ENCODE results near the gene CENPW. TPM values are rescaled to one million over a fixed set of nuclear protein-coding genes. Genes with fewer than 3 reads are reported as not detected.

CENPW gene
- total and polyA plus RNA-seq, 9 donors, result 10.0 to 18.4 (median 14.4) TPM

GRCh38 chr6:126361832-126362440, 22.0 kb downstream of the CENPW start:
- no peaks in the 10 kb centered on the region for H3K27me3 ChIP-seq (ENCODE audit: control insufficient read depth, insufficient read depth, low read length)
- 98% methylated on average over 3 of the region's 3 CpGs for WGBS (ENCODE audit: insufficient coverage)
- peaks cover 18% of the 10 kb centered on the region for H3K9me3 ChIP-seq (replicated peaks; ENCODE audit: control insufficient read depth, low read depth, low read length)
- DNase-seq, result no peak
- no peaks in the 10 kb centered on the region for H3K4me1 ChIP-seq (ENCODE audit: control insufficient read depth, insufficient read depth, low read length)
- no peaks in the 10 kb centered on the region for H3K36me3 ChIP-seq (ENCODE audit: control insufficient read depth, insufficient read depth, low read length)
- no peak overlapping the region for H3K27ac ChIP-seq (ENCODE audit: low read length)
- no peak overlapping the region for H3K4me3 ChIP-seq (ENCODE audit: low read length)

GRCh38 chr6:126367849-126368248, 27.9 kb downstream of the CENPW start:
- WGBS (ENCODE audit: insufficient coverage), result 80% methylated on average over 1 of the region's 4 CpGs
- Histone ChIP-seq H3K27me3 (ENCODE audit: control insufficient read depth, insufficient read depth, low read length) (no peaks in the 10 kb centered on the region), H3K9me3 (replicated peaks; ENCODE audit: control insufficient read depth, low read depth, low read length) (no peaks in the 10 kb centered on the region), H3K4me1 (ENCODE audit: control insufficient read depth, insufficient read depth, low read length) (no peaks in the 10 kb centered on the region), H3K27ac (ENCODE audit: low read length) (no peak overlapping the region), H3K4me3 (ENCODE audit: low read length) (no peak overlapping the region), H3K36me3 (ENCODE audit: control insufficient read depth, insufficient read depth, low read length) (no peaks in the 10 kb centered on the region)
- DNase-seq, result no peak

- Histone ChIP-seq H3K36me3 (ENCODE audit: control insufficient read depth, insufficient read depth, low read length) (no peaks in the 10 kb centered on the region), H3K27me3 (ENCODE audit: control insufficient read depth, insufficient read depth, low read length) (no peaks in the 10 kb centered on the region), H3K27ac (ENCODE audit: low read length) (no peak overlapping the region), H3K9me3 (replicated peaks; ENCODE audit: control insufficient read depth, low read depth, low read length) (peaks cover 2% of the 10 kb centered on the region), H3K4me3 (ENCODE audit: low read length) (no peak overlapping the region), H3K4me1 (ENCODE audit: control insufficient read depth, insufficient read depth, low read length) (no peaks in the 10 kb centered on the region)
- DNase-seq, result peak; percentile 68
- no CpG with 5 or more reads among the region's 2 CpGs for WGBS (ENCODE audit: insufficient coverage)
Measured at GRCh38 chr6:126372626-126373025, 32.7 kb downstream of the CENPW start.

- Histone ChIP-seq H3K4me1 (ENCODE audit: control insufficient read depth, insufficient read depth, low read length) (no peaks in the 10 kb centered on the region), H3K27me3 (ENCODE audit: control insufficient read depth, insufficient read depth, low read length) (no peaks in the 10 kb centered on the region), H3K36me3 (ENCODE audit: control insufficient read depth, insufficient read depth, low read length) (no peaks in the 10 kb centered on the region), H3K9me3 (replicated peaks; ENCODE audit: control insufficient read depth, low read depth, low read length) (peaks cover 2% of the 10 kb centered on the region), H3K27ac (ENCODE audit: low read length) (no peak overlapping the region), H3K4me3 (ENCODE audit: low read length) (no peak overlapping the region)
- DNase-seq, result no peak
- WGBS (ENCODE audit: insufficient coverage), result 75% methylated on average over 3 of the region's 4 CpGs
Measured at GRCh38 chr6:126373344-126373743, 33.4 kb downstream of the CENPW start.

GRCh38 chr6:126374372-126374771, 34.5 kb downstream of the CENPW start:
- H3K27ac ChIP-seq (ENCODE audit: low read length), result no peak overlapping the region
- WGBS (ENCODE audit: insufficient coverage), result no CpG with 5 or more reads among the region's 1 CpG
- no peak overlapping the region for H3K4me3 ChIP-seq (ENCODE audit: low read length)
- H3K9me3 ChIP-seq (replicated peaks; ENCODE audit: control insufficient read depth, low read depth, low read length), result peaks cover 2% of the 10 kb centered on the region
- H3K36me3 ChIP-seq (ENCODE audit: control insufficient read depth, insufficient read depth, low read length), result no peaks in the 10 kb centered on the region
- H3K27me3 ChIP-seq (ENCODE audit: control insufficient read depth, insufficient read depth, low read length), result no peaks in the 10 kb centered on the region
- no peaks in the 10 kb centered on the region for H3K4me1 ChIP-seq (ENCODE audit: control insufficient read depth, insufficient read depth, low read length)
- DNase-seq, result no peak

- H3K27ac ChIP-seq (ENCODE audit: low read length), result no peak overlapping the region
- no peaks in the 10 kb centered on the region for H3K36me3 ChIP-seq (ENCODE audit: control insufficient read depth, insufficient read depth, low read length)
- no CpG with 5 or more reads among the region's 2 CpGs for WGBS (ENCODE audit: insufficient coverage)
- DNase-seq, result no peak
- peaks cover 5% of the 10 kb centered on the region for H3K9me3 ChIP-seq (replicated peaks; ENCODE audit: control insufficient read depth, low read depth, low read length)
- H3K4me3 ChIP-seq (ENCODE audit: low read length), result no peak overlapping the region
- no peaks in the 10 kb centered on the region for H3K4me1 ChIP-seq (ENCODE audit: control insufficient read depth, insufficient read depth, low read length)
- H3K27me3 ChIP-seq (ENCODE audit: control insufficient read depth, insufficient read depth, low read length), result no peaks in the 10 kb centered on the region
Measured at GRCh38 chr6:126376682-126377081, 36.8 kb downstream of the CENPW start.

- H3K9me3 ChIP-seq (replicated peaks; ENCODE audit: control insufficient read depth, low read depth, low read length), result peaks cover 9% of the 10 kb centered on the region
- no peak overlapping the region for H3K4me3 ChIP-seq (ENCODE audit: low read length)
- H3K27ac ChIP-seq (ENCODE audit: low read length), result no peak overlapping the region
- DNase-seq, result no peak
- H3K36me3 ChIP-seq (ENCODE audit: control insufficient read depth, insufficient read depth, low read length), result no peaks in the 10 kb centered on the region
- no CpG with 5 or more reads among the region's 2 CpGs for WGBS (ENCODE audit: insufficient coverage)
- H3K27me3 ChIP-seq (ENCODE audit: control insufficient read depth, insufficient read depth, low read length), result no peaks in the 10 kb centered on the region
- H3K4me1 ChIP-seq (ENCODE audit: control insufficient read depth, insufficient read depth, low read length), result no peaks in the 10 kb centered on the region
Measured at GRCh38 chr6:126377594-126378153, 37.8 kb downstream of the CENPW start.

- Histone ChIP-seq H3K36me3 (ENCODE audit: control insufficient read depth, insufficient read depth, low read length) (no peaks in the 10 kb centered on the region), H3K9me3 (replicated peaks; ENCODE audit: control insufficient read depth, low read depth, low read length) (peaks cover 21% of the 10 kb centered on the region), H3K27me3 (ENCODE audit: control insufficient read depth, insufficient read depth, low read length) (no peaks in the 10 kb centered on the region), H3K4me3 (ENCODE audit: low read length) (no peak overlapping the region), H3K4me1 (ENCODE audit: control insufficient read depth, insufficient read depth, low read length) (no peaks in the 10 kb centered on the region), H3K27ac (ENCODE audit: low read length) (no peak overlapping the region)
- WGBS (ENCODE audit: insufficient coverage), result 33% methylated on average over 1 of the region's 1 CpG
- peak; percentile 4 for DNase-seq
Measured at GRCh38 chr6:126380072-126380583, 40.2 kb downstream of the CENPW start.

- WGBS (ENCODE audit: insufficient coverage), result 97% methylated on average over 4 of the region's 5 CpGs
- no peaks in the 10 kb centered on the region for H3K27me3 ChIP-seq (ENCODE audit: control insufficient read depth, insufficient read depth, low read length)
- no peaks in the 10 kb centered on the region for H3K36me3 ChIP-seq (ENCODE audit: control insufficient read depth, insufficient read depth, low read length)
- peaks cover 26% of the 10 kb centered on the region for H3K9me3 ChIP-seq (replicated peaks; ENCODE audit: control insufficient read depth, low read depth, low read length)
- no peak overlapping the region for H3K27ac ChIP-seq (ENCODE audit: low read length)
- H3K4me1 ChIP-seq (ENCODE audit: control insufficient read depth, insufficient read depth, low read length), result no peaks in the 10 kb centered on the region
- no peak for DNase-seq
- H3K4me3 ChIP-seq (ENCODE audit: low read length), result no peak overlapping the region
Measured at GRCh38 chr6:126381498-126381897, 41.6 kb downstream of the CENPW start.

GRCh38 chr6:126383203-126383602, 43.3 kb downstream of the CENPW start:
- no peak overlapping the region for H3K27ac ChIP-seq (ENCODE audit: low read length)
- peaks cover 26% of the 10 kb centered on the region for H3K9me3 ChIP-seq (replicated peaks; ENCODE audit: control insufficient read depth, low read depth, low read length)
- H3K4me3 ChIP-seq (ENCODE audit: low read length), result no peak overlapping the region
- no peak for DNase-seq
- H3K36me3 ChIP-seq (ENCODE audit: control insufficient read depth, insufficient read depth, low read length), result no peaks in the 10 kb centered on the region
- H3K27me3 ChIP-seq (ENCODE audit: control insufficient read depth, insufficient read depth, low read length), result no peaks in the 10 kb centered on the region
- H3K4me1 ChIP-seq (ENCODE audit: control insufficient read depth, insufficient read depth, low read length), result no peaks in the 10 kb centered on the region

All from muscle of leg (tissue), 11 donors.